ENCODE results near the gene SCN1B. TPM values are rescaled to one million over a fixed set of nuclear protein-coding genes. Genes with fewer than 3 reads are reported as not detected.

The SCN1B gene
- total and polyA plus RNA-seq, 3 donors from 2014 or later = 3.5 to 7.5 (median 6.6) TPM

- intact Hi-C loops (cut with DNase I; ENCODE audit: low total_unique reads) = no loop called here
- Histone ChIP-seq H3K27ac (no peak overlapping the region), H3K27me3 (no peaks in the 10 kb centered on the region), H3K4me3 (peak overlapping the region in 1 of 2 donors; percentile 61), H3K36me3 (ENCODE audit: low read depth, missing control alignments) (no peaks in the 10 kb centered on the region), H3K9me3 (no peaks in the 10 kb centered on the region), H3K4me1 (no peaks in the 10 kb centered on the region)
- TF ChIP-seq POLR2A (IDR thresholded peaks at IDR 0.05) (no peak), CTCF (IDR thresholded peaks at IDR 0.05) (no peak)
- WGBS, 2 donors = 19 to 22% methylated on average over 10 to 11 of the region's 11 CpGs
- DNase-seq = no peak
Measured at GRCh38 chr19:35029737-35030256, 473 bp upstream of the SCN1B start.

- 4 to 6% methylated on average over 27 to 31 of the region's 31 CpGs for WGBS, 2 donors
- Histone ChIP-seq H3K4me3 (peak overlapping the region; percentile 54 to 61), H3K27ac (peak overlapping the region in 1 of 2 donors; percentile 24), H3K9me3 (no peaks in the 10 kb centered on the region), H3K36me3 (ENCODE audit: low read depth, missing control alignments) (no peaks in the 10 kb centered on the region), H3K27me3 (no peaks in the 10 kb centered on the region), H3K4me1 (no peaks in the 10 kb centered on the region)
- intact Hi-C loops (cut with DNase I; ENCODE audit: low total_unique reads) = no loop called here
- TF ChIP-seq POLR2A (IDR thresholded peaks at IDR 0.05) = no peak
- no peak for TF ChIP-seq CTCF (IDR thresholded peaks at IDR 0.05)
- no peak for DNase-seq
Measured at GRCh38 chr19:35031072-35031881, 1.0 kb downstream of the SCN1B start.

- TF ChIP-seq CTCF (IDR thresholded peaks at IDR 0.05) (no peak), POLR2A (IDR thresholded peaks at IDR 0.05) (no peak)
- Histone ChIP-seq H3K36me3 (ENCODE audit: low read depth, missing control alignments) (no peaks in the 10 kb centered on the region), H3K27me3 (no peaks in the 10 kb centered on the region), H3K4me1 (no peaks in the 10 kb centered on the region), H3K4me3 (no peak overlapping the region), H3K9me3 (no peaks in the 10 kb centered on the region), H3K27ac (no peak overlapping the region)
- 87% methylated on average over 15 to 17 of the region's 17 CpGs for WGBS, 2 donors
- intact Hi-C loops (cut with DNase I; ENCODE audit: low total_unique reads) = no loop called here
- no peak for DNase-seq
Measured at GRCh38 chr19:35032356-35032865, 2.1 kb downstream of the SCN1B start.

GRCh38 chr19:35033067-35034004 is 3.1 kb downstream of the SCN1B start:
- H3K4me1 ChIP-seq = peaks cover 6% of the 10 kb centered on the region
- no peak for DNase-seq
- no peaks in the 10 kb centered on the region for H3K9me3 ChIP-seq
- intact Hi-C loops (cut with DNase I; ENCODE audit: low total_unique reads) = no loop called here
- no peaks in the 10 kb centered on the region for H3K27me3 ChIP-seq
- H3K36me3 ChIP-seq (ENCODE audit: low read depth, missing control alignments) = no peaks in the 10 kb centered on the region
- no peak overlapping the region for H3K27ac ChIP-seq
- WGBS, 2 donors = 90 to 91% methylated on average over 27 to 30 of the region's 30 CpGs
- no peak overlapping the region for H3K4me3 ChIP-seq
- TF ChIP-seq POLR2A (IDR thresholded peaks at IDR 0.05) (no peak), CTCF (IDR thresholded peaks at IDR 0.05) (no peak)
